NCI-H774 (cell line): ENCODE data around the gene PRM1.

Experiments
- DNase-seq: peaks from one replicate; lab custom pipeline; 2025; lab: John Stamatoyannopoulos, UW

The PRM1 gene, protein sequence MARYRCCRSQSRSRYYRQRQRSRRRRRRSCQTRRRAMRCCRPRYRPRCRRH

DNA sequence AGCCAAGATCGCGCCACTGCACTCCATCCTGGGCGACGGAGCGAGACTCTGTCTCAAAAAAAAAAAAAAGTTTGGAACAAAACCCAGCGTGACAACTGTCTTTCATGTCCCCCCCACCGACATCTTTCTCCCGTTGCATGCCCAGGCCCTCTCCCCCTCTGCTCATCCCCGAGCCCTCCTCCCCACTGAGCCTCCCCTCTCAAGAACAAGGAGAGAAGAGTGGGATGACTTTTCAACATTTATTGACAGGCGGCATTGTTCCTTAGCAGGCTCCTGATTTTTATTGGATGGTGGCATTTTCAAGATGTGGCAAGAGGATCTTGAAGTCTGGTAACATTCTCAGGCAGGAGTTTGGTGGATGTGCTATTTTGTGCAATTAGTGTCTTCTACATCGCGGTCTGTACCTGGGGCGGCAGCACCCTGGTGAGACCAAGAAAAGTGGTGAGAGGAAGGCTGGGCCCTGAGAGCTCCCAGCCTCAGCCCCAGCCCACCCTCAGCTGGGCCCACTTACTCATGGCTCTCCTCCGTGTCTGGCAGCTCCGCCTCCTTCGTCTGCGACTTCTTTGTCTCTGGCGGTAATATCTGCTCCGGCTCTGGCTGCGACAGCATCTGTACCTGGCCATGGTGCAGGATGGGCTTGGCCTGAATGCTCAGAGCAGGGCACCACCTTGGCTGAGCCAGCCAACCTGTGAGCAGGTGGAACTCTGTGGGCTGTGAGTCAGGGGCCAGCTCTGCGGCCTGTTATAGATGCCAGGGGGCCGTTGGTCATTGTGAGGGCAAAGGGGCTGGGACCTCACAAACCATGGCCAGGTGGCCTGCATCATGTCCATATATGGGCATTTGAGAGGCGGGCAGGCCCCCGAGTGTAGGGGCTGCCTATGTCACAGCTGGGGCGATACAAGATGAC is at the start of gene PRM1:
Gene PRM1, minus strand, starts transcription at position 715 of the 907 bp plus-strand sequence. Its CDS starts 92 bp downstream, at position 623.
- DNase-seq, result no peak

DNA sequence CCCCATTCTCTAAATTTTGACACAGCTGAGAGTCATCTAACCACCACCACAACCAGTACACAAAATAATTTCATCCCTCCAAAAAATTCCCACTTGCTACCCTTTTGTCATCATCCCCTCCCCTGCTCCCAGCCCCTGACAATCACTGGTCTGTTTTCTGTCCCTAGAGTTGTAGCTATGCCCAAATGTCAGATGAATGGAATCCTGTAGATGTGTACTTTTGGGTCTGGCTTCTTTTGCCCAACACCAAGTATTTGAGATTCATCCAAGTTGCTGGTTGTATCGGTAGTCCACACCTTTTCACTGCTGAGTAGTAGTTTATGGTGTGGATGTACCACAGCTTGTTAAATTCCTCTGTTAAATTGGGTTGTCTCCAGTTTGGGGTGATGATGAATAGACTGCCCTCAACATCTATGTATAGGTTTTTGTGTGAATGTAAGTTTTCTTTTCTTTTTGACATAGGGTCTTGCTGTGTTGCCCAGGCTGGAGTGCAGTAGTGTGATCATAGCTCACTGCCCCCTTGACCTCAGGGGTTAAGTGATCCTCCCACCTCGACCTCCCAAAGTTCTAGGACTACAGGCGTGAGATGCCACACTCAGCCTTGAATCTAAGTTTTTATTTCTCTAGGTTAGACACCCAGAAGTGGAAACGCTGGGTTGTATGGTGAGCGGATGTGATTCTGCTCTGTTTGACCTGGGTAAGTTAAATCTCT is 49.6 kb upstream of the PRM1 start:
- no peak for DNase-seq

DNA sequence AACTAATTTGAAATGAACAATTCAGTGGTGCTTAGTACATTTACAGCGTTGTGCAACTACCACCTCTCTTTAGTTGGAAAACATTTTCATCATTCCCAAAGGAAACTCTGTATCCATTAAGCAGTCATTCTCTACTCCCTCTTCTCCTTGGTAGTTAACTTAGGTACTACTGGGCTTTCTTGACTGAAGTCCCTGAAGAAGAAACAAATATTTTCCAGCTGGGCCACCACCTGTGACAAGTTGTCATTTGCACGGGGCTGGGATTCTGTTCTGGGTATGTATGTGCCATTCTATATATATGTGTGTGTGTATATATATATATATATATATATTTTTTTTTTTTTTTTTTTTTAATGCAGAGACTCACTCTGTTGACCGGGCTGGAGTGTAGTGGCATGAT is 48.8 kb upstream of the PRM1 start:
- no peak for DNase-seq

DNA sequence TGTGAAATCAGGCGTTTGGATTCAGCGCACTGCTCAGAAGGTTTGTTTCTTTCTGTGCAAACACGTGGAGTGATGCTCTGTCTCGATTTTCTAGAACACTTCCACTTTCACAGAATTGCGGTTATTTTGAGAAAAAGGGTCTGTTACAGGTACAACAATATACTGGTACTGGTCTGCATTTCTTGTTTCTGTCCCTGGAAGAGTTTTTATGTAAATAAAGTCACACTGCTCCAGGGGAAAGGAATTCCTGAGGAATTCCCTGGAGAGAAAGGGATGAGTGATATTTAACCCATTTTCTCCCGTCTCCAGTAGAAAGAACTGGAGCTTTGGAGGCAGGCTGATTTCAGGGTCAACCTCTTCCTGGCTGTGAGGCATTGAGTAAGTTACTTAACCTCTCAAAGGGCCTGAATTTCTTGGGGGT is 48.0 kb upstream of the PRM1 start:
- no peak for DNase-seq

DNA sequence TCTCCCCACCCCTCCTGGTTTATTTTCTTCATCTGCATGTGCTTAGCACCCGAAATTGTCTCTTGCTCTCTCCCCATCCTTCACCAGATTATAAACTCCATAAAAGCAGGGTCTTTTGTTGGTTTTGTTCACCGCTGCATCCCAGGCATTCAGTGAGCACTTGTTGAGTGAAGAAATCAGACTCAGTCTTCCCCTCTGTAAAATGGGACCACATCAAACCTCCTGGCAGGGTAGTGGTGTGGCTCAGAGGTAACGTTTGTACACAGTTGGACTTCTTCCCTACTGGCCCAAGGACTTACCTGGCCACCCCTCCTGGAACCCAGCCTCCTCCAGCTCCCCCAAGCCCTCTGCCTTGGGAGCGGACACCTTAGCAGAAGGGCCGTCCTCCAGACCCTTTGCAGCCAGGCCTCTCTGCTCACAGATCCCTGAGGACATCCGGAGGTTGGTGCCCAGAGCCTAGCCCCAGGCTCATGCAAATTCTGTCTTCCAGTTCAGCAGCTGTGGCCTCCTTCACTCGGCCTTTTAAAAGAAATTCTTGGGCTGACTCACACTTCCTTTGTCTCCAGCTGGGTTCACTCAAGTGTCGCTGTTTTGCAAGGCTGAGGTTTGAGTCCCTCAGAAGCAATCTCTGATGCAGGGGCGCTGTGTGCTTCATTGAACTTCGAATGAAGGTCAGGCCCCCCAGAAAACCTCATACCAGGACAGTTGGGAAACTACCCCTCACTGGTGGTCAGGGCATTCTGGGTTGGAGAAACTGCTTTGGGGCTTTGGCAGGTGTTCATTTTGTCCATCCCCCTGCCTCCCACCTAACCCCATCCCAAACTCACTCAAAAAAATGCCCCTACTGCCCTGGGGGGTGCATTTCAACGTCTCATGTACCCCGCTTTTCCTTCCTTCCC is 47.3 kb upstream of the PRM1 start:
- DNase-seq, result no peak

DNA sequence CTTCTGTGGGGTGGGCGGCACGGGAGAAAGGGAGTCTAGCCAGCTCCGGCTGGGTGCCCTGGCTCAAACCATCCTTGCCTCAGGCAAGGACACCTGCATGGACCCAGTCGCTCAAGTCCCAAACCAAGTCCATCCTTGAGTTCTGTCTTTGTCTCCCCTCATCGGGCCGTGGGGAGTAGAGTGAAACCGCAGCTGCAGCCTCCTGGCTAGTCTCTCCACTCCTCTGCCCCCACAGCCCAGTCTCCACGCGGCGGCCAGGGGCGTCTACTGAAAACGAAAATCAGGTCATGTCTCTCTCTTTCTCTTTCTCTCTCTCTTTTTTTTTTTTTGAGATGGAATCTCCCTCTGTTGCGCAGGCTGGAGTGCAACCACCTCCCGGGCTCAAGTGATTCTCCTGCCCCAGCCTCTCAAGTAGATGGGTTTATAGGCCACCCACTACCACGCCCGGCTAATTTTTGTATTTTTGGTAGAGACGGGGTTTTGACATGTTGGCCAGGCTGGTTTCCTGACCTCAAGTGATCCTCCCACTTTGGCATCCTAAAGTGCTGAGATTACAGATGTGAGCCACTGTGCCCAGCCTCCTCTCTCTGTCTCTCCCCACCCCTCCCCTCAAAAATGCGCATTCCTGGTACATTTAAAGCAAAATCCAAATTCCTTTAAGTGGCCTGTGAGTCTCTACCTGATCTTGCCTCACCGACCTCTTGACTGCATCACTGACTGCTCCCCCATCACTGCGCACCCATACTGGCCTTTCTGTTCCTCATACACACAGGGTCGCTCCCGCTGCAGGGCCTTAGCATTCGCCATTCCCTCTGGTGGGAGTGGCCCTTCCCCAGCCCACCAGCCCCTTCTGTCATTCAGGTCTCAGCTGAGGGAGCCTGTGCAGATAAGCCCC is 46.4 kb upstream of the PRM1 start:
- DNase-seq, result no peak

DNA sequence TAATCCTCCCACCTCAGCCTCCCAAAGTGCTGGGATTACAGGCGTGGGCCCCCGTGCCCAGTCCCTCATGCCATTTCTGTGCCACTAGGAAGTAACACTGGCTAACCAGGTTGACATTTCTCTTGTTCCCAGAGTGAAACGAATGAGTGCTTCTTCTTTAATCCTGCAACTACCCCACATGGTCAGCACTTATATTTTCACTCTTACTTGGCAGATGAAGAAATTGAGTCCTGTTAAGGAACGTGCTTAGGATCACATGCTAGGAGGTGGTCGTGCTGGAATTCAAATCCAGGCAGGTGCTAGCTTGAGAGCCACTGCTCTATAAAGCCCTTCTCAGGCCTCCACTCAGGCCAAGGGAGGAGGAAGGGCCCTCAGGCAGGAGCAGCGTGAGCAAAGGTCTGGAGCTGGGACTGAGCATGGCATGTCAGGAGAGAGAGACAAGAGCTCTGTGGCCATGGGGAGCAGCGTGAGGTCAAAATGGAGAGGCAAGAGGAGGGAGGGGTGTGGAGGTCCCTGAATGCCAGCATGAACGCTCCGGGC is 45.7 kb upstream of the PRM1 start:
- DNase-seq, result no peak

DNA sequence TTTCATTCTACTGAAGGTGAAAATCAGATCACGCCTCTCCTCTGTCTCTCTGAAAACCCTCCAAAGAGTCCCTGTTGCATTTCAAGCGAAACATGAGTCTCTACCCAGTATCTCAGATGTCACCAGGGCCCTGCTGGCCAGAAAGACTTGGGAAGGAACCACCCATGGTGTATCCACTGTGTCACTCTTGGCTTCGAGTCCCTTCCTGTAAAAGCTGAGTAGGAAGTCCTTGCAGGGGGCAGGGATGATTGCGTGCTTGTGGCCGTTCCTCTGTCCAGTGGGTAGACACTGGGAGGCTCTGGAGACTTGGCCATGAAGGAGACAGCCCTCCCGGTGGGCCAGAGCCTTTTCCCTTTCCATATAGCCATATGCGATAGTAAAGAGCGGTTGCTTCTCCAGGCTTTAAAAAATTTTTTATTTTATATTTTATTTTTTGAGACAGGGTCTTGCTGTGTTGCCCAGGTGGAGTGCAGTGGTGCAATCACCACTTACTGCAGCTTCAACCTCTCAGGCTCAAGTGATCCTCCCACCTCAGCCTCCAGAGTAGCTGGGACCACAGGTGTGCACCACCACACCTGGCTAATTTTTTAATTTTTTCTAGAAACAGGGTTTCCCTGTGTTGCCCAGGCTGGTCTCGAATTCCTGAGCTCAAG is 45.1 kb upstream of the PRM1 start:
- no peak for DNase-seq

DNA sequence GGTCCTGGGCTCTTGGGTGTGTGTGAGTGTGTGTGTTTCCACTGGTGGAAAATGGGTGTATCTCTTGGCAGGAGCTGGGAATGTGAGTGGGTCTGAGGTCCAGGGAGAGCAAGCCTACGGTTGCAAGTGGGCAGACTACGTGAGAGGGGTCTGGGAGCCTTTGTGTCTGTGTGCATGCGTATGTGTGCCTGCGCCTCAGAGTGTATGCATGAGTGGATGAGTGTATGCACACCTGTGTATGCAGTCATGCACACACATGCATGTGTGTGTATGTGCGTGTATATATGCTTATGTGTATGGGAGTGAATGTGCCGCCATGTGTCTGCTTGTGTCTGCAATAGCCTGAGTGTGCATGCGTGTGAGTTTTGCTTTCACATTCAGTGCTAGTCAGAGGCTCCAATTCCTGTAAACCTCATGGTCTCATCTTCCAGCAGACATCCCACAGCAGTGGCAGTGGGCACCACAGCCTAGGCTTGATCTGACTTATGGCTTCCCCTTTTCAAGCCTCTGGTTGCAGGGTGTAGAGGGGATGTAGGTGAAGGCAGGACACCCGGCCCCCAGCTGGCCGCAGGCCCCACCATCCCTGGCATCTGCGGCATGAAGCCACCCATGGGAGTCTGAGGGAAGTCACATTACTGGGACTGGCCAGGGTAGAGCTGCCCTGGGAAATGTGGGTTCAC is 44.4 kb upstream of the PRM1 start:
- no peak for DNase-seq

DNA sequence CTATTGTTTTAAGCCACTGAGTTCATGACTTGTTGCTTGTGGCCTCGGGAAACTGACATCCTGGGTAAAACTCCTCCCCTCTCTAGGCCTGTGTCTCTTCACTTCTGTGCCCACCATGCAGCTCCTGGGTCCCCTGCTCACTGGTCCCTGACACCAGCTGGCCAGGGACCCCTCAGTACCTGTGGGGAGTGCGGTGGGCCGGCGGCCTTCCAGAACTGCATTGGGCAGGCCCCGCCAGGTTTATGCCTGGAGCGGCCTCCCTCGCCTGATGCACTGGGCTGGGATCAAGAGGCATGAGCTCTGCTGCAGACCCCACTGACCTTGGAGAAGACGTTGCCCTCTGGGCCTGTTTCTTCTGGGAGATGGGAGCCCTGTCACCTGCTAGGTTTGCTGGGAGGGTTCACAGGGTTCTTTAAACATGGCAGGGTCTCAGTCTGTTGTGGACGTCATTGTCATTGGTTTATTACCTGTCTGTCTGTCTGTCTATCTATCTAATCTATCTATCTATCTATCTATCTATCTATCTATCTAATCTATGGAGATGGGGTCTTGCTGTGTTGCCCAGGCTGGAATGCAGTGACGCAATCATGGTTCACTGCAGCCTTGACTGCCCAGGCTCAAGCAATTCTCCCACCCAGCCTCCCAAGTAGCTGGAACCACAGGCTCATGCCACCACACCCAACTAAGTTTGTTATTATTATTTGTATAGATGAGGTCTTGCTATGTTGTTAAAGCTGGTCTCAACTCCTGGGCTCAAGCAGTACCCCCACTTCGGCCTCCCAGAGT is 42.6 kb upstream of the PRM1 start:
- DNase-seq, result no peak

DNA sequence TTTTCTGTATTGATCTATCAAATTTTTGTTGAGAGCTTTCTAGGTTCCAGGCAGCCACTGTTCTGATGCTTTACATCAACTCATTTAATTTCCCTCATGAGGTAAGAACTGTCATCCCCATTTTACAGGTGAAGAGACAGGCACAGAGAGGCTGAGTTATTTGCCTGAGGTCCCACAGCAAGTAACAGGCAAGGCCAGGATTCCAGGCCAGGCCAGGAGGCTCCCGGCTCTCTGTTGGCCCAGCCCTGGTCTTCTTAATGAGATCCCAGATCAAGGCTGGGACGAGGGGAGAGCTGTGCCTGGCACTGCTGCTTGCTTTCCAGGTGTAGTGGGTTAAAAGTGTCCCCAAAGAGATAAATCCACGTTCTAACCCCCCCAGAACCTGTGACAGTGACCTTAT is 41.7 kb upstream of the PRM1 start:
- no peak for DNase-seq

DNA sequence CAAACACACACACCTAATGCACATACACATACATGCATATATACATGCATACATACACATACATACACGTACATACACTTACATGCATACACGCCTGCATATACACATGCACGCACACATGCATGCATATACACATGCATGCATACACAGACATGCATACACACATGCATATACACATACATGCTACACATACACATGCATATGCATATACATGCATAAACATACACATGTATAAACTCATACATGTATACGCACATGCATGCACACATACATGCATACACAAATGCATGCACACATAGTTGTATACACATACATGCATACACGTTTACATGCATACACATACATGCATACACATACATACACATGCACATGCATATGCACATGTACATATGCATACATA is 40.5 kb upstream of the PRM1 start:
- DNase-seq, result no peak

DNA sequence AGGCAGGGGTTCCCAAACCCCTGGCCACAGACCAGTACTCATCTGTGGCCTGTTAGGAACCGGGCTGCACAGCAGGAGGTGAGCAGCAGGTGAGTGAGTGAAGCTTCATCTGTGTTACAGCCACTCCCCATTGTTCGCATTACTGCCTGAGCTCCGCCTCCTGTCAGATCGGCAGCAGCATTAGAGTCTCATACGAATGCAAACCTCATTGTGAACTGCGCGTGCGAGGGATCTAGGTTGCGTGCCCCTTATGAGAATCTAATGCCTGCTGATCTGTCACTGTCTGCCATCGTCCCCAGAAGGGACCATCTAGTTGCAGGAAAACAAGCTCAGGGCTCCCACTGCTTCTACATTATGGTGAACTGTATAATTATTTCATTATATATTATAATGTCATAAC is 39.0 kb upstream of the PRM1 start:
- DNase-seq, result peak; percentile 33

DNA sequence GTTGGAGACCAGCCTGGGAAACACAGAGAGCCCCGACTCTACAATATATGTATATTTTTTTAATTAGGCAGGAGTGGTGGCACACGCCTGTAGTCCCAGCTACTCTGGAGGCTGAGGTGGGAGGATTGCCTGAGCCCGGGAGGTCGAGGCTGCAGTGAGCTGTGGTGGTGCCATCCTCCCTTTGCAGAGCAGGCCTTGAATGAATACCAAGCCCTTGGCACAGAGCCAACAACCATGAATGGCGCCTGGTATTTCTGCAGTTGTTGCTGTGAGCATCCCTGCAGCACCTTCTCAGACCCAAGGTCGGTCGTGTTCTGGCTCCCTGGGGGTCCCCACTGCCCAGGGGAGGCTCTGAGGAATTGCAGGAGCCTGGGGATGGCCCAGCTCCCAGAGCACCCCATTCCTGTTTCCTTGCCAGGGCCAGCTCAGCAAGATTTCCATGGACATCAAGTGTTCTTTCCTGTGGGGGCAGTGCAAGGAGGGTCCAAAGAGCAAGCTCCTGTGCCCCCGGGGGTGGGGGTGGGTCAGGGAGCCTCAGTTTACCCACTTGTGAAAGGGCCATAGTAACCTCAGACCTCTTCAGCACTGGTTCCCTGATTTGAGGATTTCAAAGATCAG is 38.5 kb upstream of the PRM1 start:
- DNase-seq, result no peak

DNA sequence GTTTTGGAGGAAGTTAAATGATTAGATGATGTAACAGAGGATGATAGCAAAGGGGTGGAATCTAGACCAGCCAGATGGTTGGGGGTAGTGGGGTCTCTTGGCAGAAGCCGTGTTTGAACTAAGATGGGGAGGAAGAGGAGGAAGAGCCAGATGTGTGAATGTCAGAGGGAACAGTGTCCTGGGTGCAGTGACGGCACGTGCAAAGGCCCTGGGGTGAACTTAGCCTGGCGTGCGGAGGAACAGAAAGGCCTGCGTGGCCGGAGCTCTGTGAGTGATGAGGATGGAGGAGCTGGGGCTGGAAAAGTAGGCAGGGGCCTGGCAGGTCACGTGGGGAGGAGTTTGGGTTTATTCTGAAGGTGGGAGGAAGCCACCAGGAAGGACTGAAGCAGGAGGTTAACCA is 37.7 kb upstream of the PRM1 start:
- no peak for DNase-seq

DNA sequence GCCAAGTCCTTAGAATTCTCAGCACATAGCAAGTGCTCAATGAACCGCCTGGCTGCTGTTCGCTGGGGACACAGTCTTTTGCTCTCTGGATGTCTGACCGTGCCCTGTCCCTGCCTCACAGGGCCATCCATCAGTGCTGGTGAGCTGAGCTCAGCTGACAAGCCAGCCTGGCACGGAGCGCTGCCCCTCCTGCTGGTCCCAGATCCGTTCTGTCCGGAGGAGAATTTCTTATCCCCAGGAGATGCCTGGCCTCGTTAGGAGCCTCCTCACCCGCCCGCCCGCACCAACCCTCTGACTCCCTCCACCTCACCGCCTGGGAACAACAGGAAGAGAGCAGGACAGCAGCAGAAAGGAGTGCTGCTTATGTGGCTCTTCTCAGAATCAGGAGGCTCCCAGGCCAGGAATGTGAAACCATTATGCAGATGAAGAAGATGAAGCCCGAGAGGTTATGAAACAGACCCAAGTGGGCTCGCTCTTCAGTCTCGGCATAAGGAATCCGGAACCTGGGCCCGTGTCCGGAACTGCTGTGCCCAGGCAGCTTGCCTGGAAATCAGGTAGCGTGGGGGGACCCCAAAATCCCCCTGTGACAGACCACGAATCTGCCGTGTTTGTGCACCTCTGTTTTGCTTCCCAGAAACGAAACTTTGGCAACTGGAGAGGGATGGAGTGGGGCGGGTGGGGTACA is 35.3 kb upstream of the PRM1 start:
- DNase-seq, result no peak

DNA sequence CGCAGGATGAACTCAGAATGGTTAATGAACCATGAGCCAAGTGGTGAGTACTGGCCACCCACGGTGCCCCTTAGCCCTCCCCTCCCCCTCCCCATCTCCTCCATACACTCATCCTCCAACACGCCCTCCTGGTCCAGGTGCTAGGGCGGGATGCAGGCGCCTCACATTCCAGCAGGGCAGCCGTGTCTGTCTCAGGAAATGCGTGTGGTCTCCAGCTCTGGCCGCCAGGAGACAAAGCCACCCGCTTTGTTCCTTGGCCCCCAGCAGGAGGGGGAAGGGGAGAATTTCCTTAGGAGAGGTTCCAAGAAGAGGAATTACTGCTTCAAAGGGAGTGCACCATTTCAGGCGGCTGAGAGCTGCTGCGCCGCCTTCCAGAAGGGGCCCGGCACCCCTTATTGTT is 34.4 kb upstream of the PRM1 start:
- DNase-seq, result no peak
